Activated CD8-positive, alpha-beta T cell treated with anti-CD3 and anti-CD28 coated beads, Interleukin-2, amount 10 ng/mL, durations not matched to agents 7 days and 5 days (primary cell): ENCODE measurements around the gene ZNF33A. TPM values are rescaled to one million over a fixed set of nuclear protein-coding genes. Genes with fewer than 3 reads are reported as not detected.
"Not testable (repeated sequence)": the region's sequence is repeated elsewhere in the genome, so short reads cannot be mapped to it uniquely, and the experiment has no call there.

ENCODE experiments used
- ATAC-seq: fragments of 150-1000 bp; cut with Tn5 transposase; one replicate; pipeline ENCODE4 v1.10.0; 2021; ENCODE audit warnings: moderate library complexity
- CTCF ChIA-PET: fragments of 350-600 bp; sonication (Branson Sonifier 250); formaldehyde crosslinking; loops from one replicate; lab custom pipeline; 2021; ENCODE audit warnings: antibody characterized with exemption; lab: Charles Lee
- POLR2A ChIA-PET: fragments of 350-600 bp; sonication (Branson Sonifier 250); formaldehyde crosslinking; loops from one replicate; lab custom pipeline; 2021; ENCODE audit warnings: antibody characterized with exemption; lab: Charles Lee
- DNase-seq: peaks from one replicate; pipeline ENCODE4 v3.0.0-alpha.2; 2020
- H3K27ac Mint-ChIP-seq: one replicate; pipeline ENCODE4 v1.8.0; 2021; ENCODE audit warnings: mild to moderate bottlenecking, mixed read lengths
- H3K27me3 Mint-ChIP-seq: one replicate; pipeline ENCODE4 v1.8.0; 2021; ENCODE audit warnings: low read depth, mixed read lengths
- H3K36me3 Mint-ChIP-seq: one replicate; pipeline ENCODE4 v1.8.0; 2021; ENCODE audit warnings: low read depth, mixed read lengths
- H3K4me1 Mint-ChIP-seq: one replicate; pipeline ENCODE4 v1.8.0; 2021; ENCODE audit warnings: low read depth, mixed read lengths
- H3K4me3 Mint-ChIP-seq: one replicate; pipeline ENCODE4 v1.8.0; 2021; ENCODE audit warnings: mild to moderate bottlenecking, mixed read lengths
- H3K9me3 Mint-ChIP-seq: one replicate; pipeline ENCODE4 v1.8.0; 2022; ENCODE audit warnings: mixed read lengths; ENCODE audit not compliant: insufficient read depth
- total RNA-seq, 2 experiments: library from RNA; stranded (reverse); gene quantifications; one replicate each; pipeline ENCODE4 v1.2.3, GENCODE V29; 2021

The ZNF33A gene
- total RNA-seq, 2 experiments from 2014 or later = 26.1 to 26.6 TPM

DNA sequence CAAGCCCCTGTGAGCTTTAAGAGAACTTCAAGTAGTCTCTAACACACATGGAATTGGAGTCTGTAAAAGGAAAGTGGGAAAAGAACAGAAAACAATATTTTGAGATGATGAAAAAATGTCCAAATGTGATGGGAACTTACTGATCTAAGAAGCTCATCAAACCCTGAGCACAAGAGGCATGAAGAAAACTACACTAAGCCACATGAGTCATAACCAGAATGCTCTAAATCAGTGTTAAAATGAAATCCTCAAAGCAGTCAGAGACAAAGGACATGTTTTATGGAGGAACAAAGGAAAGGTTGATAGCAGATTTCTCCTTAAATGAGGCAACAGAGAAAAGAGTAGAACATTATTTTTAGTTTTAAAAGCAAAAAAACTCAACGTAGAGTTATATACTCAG, 37.2 kb downstream of the ZNF33A start:
- Mint-ChIP-seq H3K4me3 (no peak overlapping the region), H3K27ac (no peak overlapping the region), H3K36me3 (peaks cover 68% of the 10 kb centered on the region), H3K9me3 (peaks cover 41% of the 10 kb centered on the region), H3K27me3 (no peaks in the 10 kb centered on the region), H3K4me1 (peaks cover 12% of the 10 kb centered on the region)
- ChIA-PET POLR2A (no interaction called here), CTCF (no interaction called here)
- DNase-seq (no peak), ATAC-seq (no peak)

GRCh38 chr10:38050212-38050611, 39.7 kb downstream of the ZNF33A start:
- Mint-ChIP-seq H3K36me3 (peaks cover 71% of the 10 kb centered on the region), H3K9me3 (peaks cover 55% of the 10 kb centered on the region), H3K27ac (no peak overlapping the region), H3K4me3 (no peak overlapping the region), H3K4me1 (peaks cover 2% of the 10 kb centered on the region), H3K27me3 (no peaks in the 10 kb centered on the region)
- ChIA-PET CTCF (no interaction called here), POLR2A (no interaction called here)
- ATAC-seq (no peak), DNase-seq (no peak)

GRCh38 chr10:38054361-38054797, 43.9 kb downstream of the ZNF33A start:
- Mint-ChIP-seq H3K9me3 (peaks cover 69% of the 10 kb centered on the region), H3K4me1 (no peaks in the 10 kb centered on the region), H3K27me3 (no peaks in the 10 kb centered on the region), H3K36me3 (peaks cover 84% of the 10 kb centered on the region), H3K4me3 (no peak overlapping the region), H3K27ac (no peak overlapping the region)
- DNase-seq (no peak), ATAC-seq (no peak)
- POLR2A ChIA-PET = no interaction called here
- CTCF ChIA-PET = no interaction called here

- Mint-ChIP-seq H3K9me3 (peaks cover 71% of the 10 kb centered on the region), H3K36me3 (peaks cover 83% of the 10 kb centered on the region)
- POLR2A ChIA-PET, H3K27me3 Mint-ChIP-seq, H3K4me1 Mint-ChIP-seq, CTCF ChIA-PET, DNase-seq, ATAC-seq, H3K4me3 Mint-ChIP-seq, H3K27ac Mint-ChIP-seq: not testable (repeated sequence)
Measured at GRCh38 chr10:38055274-38055894, 44.9 kb downstream of the ZNF33A start.

- H3K4me3 Mint-ChIP-seq, ATAC-seq, DNase-seq, CTCF ChIA-PET, H3K36me3 Mint-ChIP-seq, POLR2A ChIA-PET, H3K27ac Mint-ChIP-seq, H3K27me3 Mint-ChIP-seq, H3K4me1 Mint-ChIP-seq, H3K9me3 Mint-ChIP-seq: not testable (repeated sequence)
Measured at GRCh38 chr10:38069663-38070062, 59.2 kb downstream of the ZNF33A start.

DNA sequence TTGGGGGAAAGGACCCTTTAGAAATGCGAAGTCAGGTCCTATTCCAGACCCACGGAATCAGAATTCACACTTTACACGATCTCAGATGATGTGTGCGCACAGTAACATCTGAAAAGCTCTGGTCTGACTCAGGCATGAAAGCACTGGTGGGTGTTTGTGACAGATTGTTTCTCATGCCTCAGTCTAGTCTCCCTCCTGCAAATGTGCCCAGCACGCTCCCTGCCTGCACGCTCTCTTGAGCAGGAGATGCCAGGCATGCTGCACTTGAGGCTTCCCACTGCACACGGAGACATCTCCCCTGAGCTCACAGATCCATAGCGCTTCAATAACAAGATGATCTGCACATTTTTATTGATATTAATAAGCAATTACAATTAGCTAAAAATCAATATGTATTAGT, 60.0 kb downstream of the ZNF33A start:
- Mint-ChIP-seq H3K36me3 (no peaks in the 10 kb centered on the region), H3K27me3 (no peaks in the 10 kb centered on the region), H3K27ac (no peak overlapping the region), H3K4me1 (peaks cover 5% of the 10 kb centered on the region), H3K4me3 (no peak overlapping the region), H3K9me3 (peaks cover 8% of the 10 kb centered on the region)
- ATAC-seq (no peak), DNase-seq (no peak)
- ChIA-PET POLR2A (no interaction called here), CTCF (no interaction called here)

- Mint-ChIP-seq H3K27me3 (no peaks in the 10 kb centered on the region), H3K27ac (no peak overlapping the region), H3K4me1 (peaks cover 5% of the 10 kb centered on the region), H3K36me3 (no peaks in the 10 kb centered on the region), H3K9me3 (peaks cover 15% of the 10 kb centered on the region), H3K4me3 (no peak overlapping the region)
- ChIA-PET POLR2A (no interaction called here), CTCF (no interaction called here)
- no peak for ATAC-seq
- no peak for DNase-seq
Measured at GRCh38 chr10:38072552-38072951, 62.1 kb downstream of the ZNF33A start.

GRCh38 chr10:38076687-38077086, 66.2 kb downstream of the ZNF33A start:
- DNase-seq = no peak
- ATAC-seq = no peak
- no peaks in the 10 kb centered on the region for H3K27me3 Mint-ChIP-seq
- no peaks in the 10 kb centered on the region for H3K4me1 Mint-ChIP-seq
- no peak overlapping the region for H3K27ac Mint-ChIP-seq
- ChIA-PET POLR2A (no interaction called here), CTCF (no interaction called here)
- H3K36me3 Mint-ChIP-seq = no peaks in the 10 kb centered on the region
- H3K4me3 Mint-ChIP-seq = no peak overlapping the region
- H3K9me3 Mint-ChIP-seq = peaks cover 20% of the 10 kb centered on the region

DNA sequence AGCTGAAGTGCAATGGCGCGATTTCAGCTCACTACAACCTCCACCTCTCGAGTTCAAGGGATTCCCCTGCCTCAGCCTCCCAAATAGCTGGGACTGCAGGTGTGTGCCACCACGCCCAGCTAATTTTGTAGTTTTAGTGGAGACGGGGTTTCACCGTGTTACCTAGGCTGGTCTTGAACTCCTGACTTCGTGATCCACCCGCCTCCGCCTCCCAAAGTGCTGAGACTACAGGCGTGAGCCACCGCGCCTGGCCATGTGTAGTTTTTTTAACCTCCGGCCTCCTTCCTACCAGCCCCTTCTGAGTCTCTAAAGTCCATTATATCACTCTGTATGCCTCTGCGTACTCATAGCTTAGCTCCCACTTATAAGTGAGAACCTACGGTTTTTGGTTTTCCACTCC, 82.8 kb downstream of the ZNF33A start:
- POLR2A ChIA-PET = interaction anchor here (0.8 to 1.5 kb wide), 2 partner anchors 30 to 118 kb away, joined by 3 to 6 read pairs; no protein-coding TSS in a partner anchor
- H3K4me1 Mint-ChIP-seq = peaks cover 23% of the 10 kb centered on the region
- not testable (repeated sequence) for DNase-seq, H3K9me3 Mint-ChIP-seq, H3K27me3 Mint-ChIP-seq, ATAC-seq
- H3K27ac Mint-ChIP-seq = peak overlapping the region; percentile 89
- CTCF ChIA-PET = interaction anchor here (1.5 kb wide), 1 partner anchor 116 kb away, joined by 6 read pairs; the partner anchor contains the start of gene ZNF25
- H3K4me3 Mint-ChIP-seq = peak overlapping the region; percentile 84
- peaks cover 38% of the 10 kb centered on the region for H3K36me3 Mint-ChIP-seq

GRCh38 chr10:38093816-38094157, 83.3 kb downstream of the ZNF33A start:
- ChIA-PET CTCF (interaction anchor here (1.5 kb wide), 1 partner anchor 117 kb away, joined by 6 read pairs; the partner anchor contains the start of gene ZNF25), POLR2A (interaction anchor here (0.8 to 1.5 kb wide), 2 partner anchors 30 to 119 kb away, joined by 3 to 6 read pairs; no protein-coding TSS in a partner anchor)
- H3K9me3 Mint-ChIP-seq = peaks cover 10% of the 10 kb centered on the region
- peak; percentile 33 for ATAC-seq
- peak overlapping the region; percentile 84 for H3K4me3 Mint-ChIP-seq
- peaks cover 42% of the 10 kb centered on the region for H3K36me3 Mint-ChIP-seq
- no peak for DNase-seq
- no peaks in the 10 kb centered on the region for H3K27me3 Mint-ChIP-seq
- H3K4me1 Mint-ChIP-seq = peaks cover 23% of the 10 kb centered on the region
- peak overlapping the region; percentile 89 for H3K27ac Mint-ChIP-seq

- ATAC-seq = peak; percentile 97
- Mint-ChIP-seq H3K9me3 (peaks cover 10% of the 10 kb centered on the region), H3K4me3 (peak within 1 kb of the TSS; percentile 84), H3K27me3 (no peaks in the 10 kb centered on the region), H3K27ac (peak within 1 kb of the TSS; percentile 89), H3K36me3 (peaks cover 48% of the 10 kb centered on the region), H3K4me1 (peaks cover 23% of the 10 kb centered on the region)
- DNase-seq = peak; percentile 93
- CTCF ChIA-PET = interaction anchor here (1.5 kb wide), 1 partner anchor 117 kb away, joined by 6 read pairs; the partner anchor contains the start of gene ZNF25
- POLR2A ChIA-PET = interaction anchor here (0.8 to 1.5 kb wide), 4 partner anchors 31 to 119 kb away, joined by 3 to 6 read pairs (median 4); no protein-coding TSS in a partner anchor
Measured at GRCh38 chr10:38094158-38094926, 83.9 kb downstream of the ZNF33A start, which contains the start of gene ZNF37A. TSS of gene ZNF37A (plus strand) at chr10:38094337. CDS start at chr10:38096618, 2,281 bp downstream.
